GM23338 (cell line): ENCODE results near the gene PTPRN2. TPM values are rescaled to one million over a fixed set of nuclear protein-coding genes. Genes with fewer than 3 reads are reported as not detected.

Source experiments
- ATAC-seq: fragments of 200-7000 bp; cut with Tn5 transposase; 3 replicates; pipeline ENCODE4 v1.9.1; 2020
- DNase-seq: peaks from one replicate; pipeline ENCODE4 v3.0.0-alpha.2; 2015; ENCODE audit warnings: low spot score
- H2AFZ ChIP-seq: fragments of 200-600 bp; sonication (generic); 2 replicates; pipeline ENCODE4 v1.8.0; 2016; ENCODE audit warnings: antibody characterized with exemption, mild to moderate bottlenecking, moderate library complexity
- H3F3A ChIP-seq: fragments of 200-600 bp; sonication (generic); replicated peaks from 2 replicates; pipeline ENCODE4 v1.8.0; 2017; ENCODE audit warnings: antibody characterized with exemption, mixed run types, low read depth
- H3K27ac ChIP-seq: fragments of 200-600 bp; sonication (generic); 2 replicates; pipeline ENCODE4 v1.6.1; 2016; ENCODE audit warnings: low read depth
- H3K27me3 ChIP-seq: fragments of 200-600 bp; sonication (generic); 2 replicates; pipeline ENCODE4 v1.8.0; 2016; ENCODE audit warnings: mild to moderate bottlenecking, mixed run types, moderate library complexity; ENCODE audit not compliant: insufficient read depth
- H3K36me3 ChIP-seq: fragments of 200-600 bp; sonication (generic); 2 replicates; pipeline ENCODE4 v1.8.0; 2016; ENCODE audit warnings: mild to moderate bottlenecking; ENCODE audit not compliant: insufficient read depth
- H3K4me1 ChIP-seq: fragments of 200-600 bp; sonication (generic); 2 replicates; pipeline ENCODE4 v1.8.0; 2016; ENCODE audit warnings: mild to moderate bottlenecking, moderate library complexity; ENCODE audit not compliant: insufficient read depth
- H3K4me2 ChIP-seq: fragments of 200-600 bp; sonication (generic); 2 replicates; pipeline ENCODE4 v1.7.1; 2017; ENCODE audit warnings: mixed run types
- H3K4me3 ChIP-seq: fragments of 200-600 bp; sonication (generic); 2 replicates; pipeline ENCODE4 v1.6.1; 2016; ENCODE audit warnings: mixed run types
- H3K79me2 ChIP-seq: fragments of 200-600 bp; sonication (generic); replicated peaks from 2 replicates; pipeline ENCODE4 v1.8.0; 2017; ENCODE audit warnings: mild to moderate bottlenecking; ENCODE audit not compliant: insufficient read depth
- H3K9me2 ChIP-seq: fragments of 200-600 bp; sonication (generic); 2 replicates; pipeline ENCODE4 v1.8.0; 2017; ENCODE audit not compliant: insufficient read depth
- H4K20me1 ChIP-seq: fragments of 200-600 bp; sonication (generic); replicated peaks from 2 replicates; pipeline ENCODE4 v1.8.0; 2017; ENCODE audit warnings: mild to moderate bottlenecking; ENCODE audit not compliant: insufficient read depth
- H3K27ac Mint-ChIP-seq: 2 replicates; pipeline ENCODE4 v1.8.0; 2020; ENCODE audit warnings: inconsistent platforms, mild to moderate bottlenecking, moderate library complexity, mixed read lengths
- H3K27me3 Mint-ChIP-seq: 3 replicates; pipeline ENCODE4 v1.8.0; 2022; ENCODE audit warnings: low read depth, mild to moderate bottlenecking, moderate library complexity, mixed read lengths, inconsistent platforms; ENCODE audit not compliant: insufficient read depth, poor library complexity
- H3K36me3 Mint-ChIP-seq: 3 replicates; pipeline ENCODE4 v1.8.0; 2021; ENCODE audit warnings: low read depth, mild to moderate bottlenecking, inconsistent platforms, moderate library complexity, mixed read lengths
- H3K4me1 Mint-ChIP-seq: 3 replicates; pipeline ENCODE4 v1.8.0; 2020; ENCODE audit warnings: mild to moderate bottlenecking, inconsistent platforms, mixed read lengths
- H3K4me3 Mint-ChIP-seq: 3 replicates; pipeline ENCODE4 v1.8.0; 2021; ENCODE audit warnings: moderate library complexity, mild to moderate bottlenecking, inconsistent platforms, mixed read lengths
- H3K9me3 Mint-ChIP-seq: 3 replicates; pipeline ENCODE4 v1.8.0; 2020; ENCODE audit warnings: moderate library complexity, mild to moderate bottlenecking, inconsistent platforms, mixed read lengths
- CREB1 ChIP-seq: fragments of 250-450 bp; sonication (Bioruptor Pico); IDR thresholded peaks from 2 replicates; pipeline ENCODE4 v1.5.0; 2020; ENCODE audit warnings: low read depth, mild to moderate bottlenecking, moderate library complexity
- EZH2 ChIP-seq: fragments of 200-600 bp; sonication (generic); IDR thresholded peaks from one replicate; pipeline ENCODE4 v1.8.0; 2017; ENCODE audit warnings: antibody characterized with exemption, mild to moderate bottlenecking, low read depth; ENCODE audit not compliant: unreplicated experiment
- EZH2phosphoT487 ChIP-seq: fragments of 200-600 bp; sonication (generic); IDR thresholded peaks from one replicate; pipeline ENCODE4 v1.8.1; 2018; ENCODE audit warnings: antibody characterized with exemption; ENCODE audit not compliant: unreplicated experiment
- JUNB ChIP-seq: IDR thresholded peaks from one replicate; pipeline ENCODE4 v1.6.1; 2016; ENCODE audit warnings: antibody characterized with exemption; ENCODE audit not compliant: unreplicated experiment
- ZNF462 ChIP-seq: fragments of 250-450 bp; sonication (Bioruptor Pico); IDR thresholded peaks from 2 replicates; pipeline ENCODE4 v1.5.0; 2020; ENCODE audit warnings: mild to moderate bottlenecking, moderate library complexity
- polyA plus RNA-seq: library from polyadenylated mRNA; unstranded; fragments of >200 nt; fragmentation: Nextera tagmentation; extraction: Ambion mirVana; gene quantifications from 2 replicates; pipeline ENCODE4 v1.2.1, GENCODE V29; 2016
- total RNA-seq: library from RNA; depleted of rRNA; stranded (reverse); fragments of >200 nt; shearing (Covaris generic); gene quantifications from 2 replicates; pipeline ENCODE4 v1.2.3, GENCODE V29; 2014
- TF ChIP-seq, protein P1 (sequence below), 2 experiments: fragments of 200-600 bp in 1 of 2; sonication (generic) in 1 of 2; conservative IDR thresholded peaks; 2 replicates each; pipeline versions ENCODE4 v1.5.1 to v1.6.1; 2016 to 2017; ENCODE audit warnings: antibody characterized with exemption in 2 of 2, low read depth in 2 of 2, mild to moderate bottlenecking in 2 of 2, moderate library complexity in 1 of 2

PTPRN2 gene
- total and polyA plus RNA-seq, 2 experiments from 2014 or later, result 0.87 to 4.0 TPM

GRCh38 chr7:158573310-158573709, 14.3 kb downstream of the PTPRN2 start (continued):
- TF ChIP-seq ZNF462 (CRISPR knock-in tag) (no peak), EZH2 (no peak)

GRCh38 chr7:158572000-158572828, 15.4 kb downstream of the PTPRN2 start:
- H3K9me2 ChIP-seq, result no peaks in the 10 kb centered on the region
- H3K27ac Mint-ChIP-seq, result no peak overlapping the region
- no peak overlapping the region for H3K4me3 ChIP-seq
- H2AFZ ChIP-seq, result no peak overlapping the region
- no peaks in the 10 kb centered on the region for H3K36me3 ChIP-seq
- no peak overlapping the region for H3K4me3 Mint-ChIP-seq
- H3K79me2 ChIP-seq, result no peaks in the 10 kb centered on the region
- H3K27me3 Mint-ChIP-seq, result peaks cover 21% of the 10 kb centered on the region
- ATAC-seq (peak; percentile 29), DNase-seq (peak; percentile 34)
- peaks cover 39% of the 10 kb centered on the region for H3K9me3 Mint-ChIP-seq
- H3F3A ChIP-seq, result no peaks in the 10 kb centered on the region
- peaks cover 5% of the 10 kb centered on the region for H3K4me1 ChIP-seq
- H3K4me2 ChIP-seq, result no peak overlapping the region
- no peaks in the 10 kb centered on the region for H3K36me3 Mint-ChIP-seq
- H4K20me1 ChIP-seq, result 0 out of 2 replicates have a peak, but pooled peaks cover 3% of the 10 kb centered on the region
- peaks cover 32% of the 10 kb centered on the region for H3K27me3 ChIP-seq
- H3K27ac ChIP-seq, result no peak overlapping the region
- peaks cover 3% of the 10 kb centered on the region; the same call in 1 of the 3 replicates for H3K4me1 Mint-ChIP-seq
- TF ChIP-seq, protein P1, sequence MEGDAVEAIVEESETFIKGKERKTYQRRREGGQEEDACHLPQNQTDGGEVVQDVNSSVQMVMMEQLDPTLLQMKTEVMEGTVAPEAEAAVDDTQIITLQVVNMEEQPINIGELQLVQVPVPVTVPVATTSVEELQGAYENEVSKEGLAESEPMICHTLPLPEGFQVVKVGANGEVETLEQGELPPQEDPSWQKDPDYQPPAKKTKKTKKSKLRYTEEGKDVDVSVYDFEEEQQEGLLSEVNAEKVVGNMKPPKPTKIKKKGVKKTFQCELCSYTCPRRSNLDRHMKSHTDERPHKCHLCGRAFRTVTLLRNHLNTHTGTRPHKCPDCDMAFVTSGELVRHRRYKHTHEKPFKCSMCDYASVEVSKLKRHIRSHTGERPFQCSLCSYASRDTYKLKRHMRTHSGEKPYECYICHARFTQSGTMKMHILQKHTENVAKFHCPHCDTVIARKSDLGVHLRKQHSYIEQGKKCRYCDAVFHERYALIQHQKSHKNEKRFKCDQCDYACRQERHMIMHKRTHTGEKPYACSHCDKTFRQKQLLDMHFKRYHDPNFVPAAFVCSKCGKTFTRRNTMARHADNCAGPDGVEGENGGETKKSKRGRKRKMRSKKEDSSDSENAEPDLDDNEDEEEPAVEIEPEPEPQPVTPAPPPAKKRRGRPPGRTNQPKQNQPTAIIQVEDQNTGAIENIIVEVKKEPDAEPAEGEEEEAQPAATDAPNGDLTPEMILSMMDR (conservative IDR thresholded peaks at IDR 0.05; ENCODE audit: low read depth in 2 of 2), result peak; percentile 19 to 44; a peak in 2 of 4 replicates
- TF ChIP-seq JUNB, result no peak
- no peak for TF ChIP-seq ZNF462 (CRISPR knock-in tag)
- no peak for TF ChIP-seq EZH2phosphoT487
- no peak for TF ChIP-seq CREB1 (CRISPR knock-in tag)
